ENCODE data around the gene BMPER.

DNA sequence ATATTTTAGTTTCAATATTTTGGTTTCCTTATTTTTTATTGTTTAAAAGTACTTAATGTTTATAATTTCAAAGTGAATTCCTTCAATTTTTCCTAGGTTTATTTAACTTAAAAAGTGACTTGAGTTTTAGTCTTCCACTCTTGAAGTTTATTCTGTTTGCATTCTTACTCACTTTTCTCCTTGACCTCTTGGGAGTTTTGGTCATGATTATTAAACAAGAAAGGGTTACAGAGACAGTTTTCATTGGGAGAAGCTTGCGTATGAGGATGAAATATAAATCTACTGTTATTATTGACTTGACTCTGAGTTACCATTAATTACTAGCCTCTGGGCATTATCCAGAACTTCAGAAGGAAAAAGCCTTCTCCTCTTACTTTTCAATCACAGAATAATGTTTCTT lies 216.0 kb downstream of the BMPER start:
- no peak for TF ChIP-seq POLR2AphosphoS5 (IDR thresholded peaks at IDR 0.05)
- TF ChIP-seq, protein P1, sequence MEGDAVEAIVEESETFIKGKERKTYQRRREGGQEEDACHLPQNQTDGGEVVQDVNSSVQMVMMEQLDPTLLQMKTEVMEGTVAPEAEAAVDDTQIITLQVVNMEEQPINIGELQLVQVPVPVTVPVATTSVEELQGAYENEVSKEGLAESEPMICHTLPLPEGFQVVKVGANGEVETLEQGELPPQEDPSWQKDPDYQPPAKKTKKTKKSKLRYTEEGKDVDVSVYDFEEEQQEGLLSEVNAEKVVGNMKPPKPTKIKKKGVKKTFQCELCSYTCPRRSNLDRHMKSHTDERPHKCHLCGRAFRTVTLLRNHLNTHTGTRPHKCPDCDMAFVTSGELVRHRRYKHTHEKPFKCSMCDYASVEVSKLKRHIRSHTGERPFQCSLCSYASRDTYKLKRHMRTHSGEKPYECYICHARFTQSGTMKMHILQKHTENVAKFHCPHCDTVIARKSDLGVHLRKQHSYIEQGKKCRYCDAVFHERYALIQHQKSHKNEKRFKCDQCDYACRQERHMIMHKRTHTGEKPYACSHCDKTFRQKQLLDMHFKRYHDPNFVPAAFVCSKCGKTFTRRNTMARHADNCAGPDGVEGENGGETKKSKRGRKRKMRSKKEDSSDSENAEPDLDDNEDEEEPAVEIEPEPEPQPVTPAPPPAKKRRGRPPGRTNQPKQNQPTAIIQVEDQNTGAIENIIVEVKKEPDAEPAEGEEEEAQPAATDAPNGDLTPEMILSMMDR (IDR thresholded peaks at IDR 0.05): no peak
- no peak for TF ChIP-seq POLR2A (IDR thresholded peaks at IDR 0.05)

All from upper lobe of left lung (tissue), 4 donors.